Neural cell (in vitro differentiated cells): Measurements from ENCODE around the gene SLC6A11. TPM values are rescaled to one million over a fixed set of nuclear protein-coding genes. Genes with fewer than 3 reads are reported as not detected.

Experiments
- H2AFZ ChIP-seq: fragments of 200-600, 300-800 bp; sonication (generic), shearing (Covaris generic); 2 replicates; pipeline ENCODE4 v1.6.0; 2014; ENCODE audit warnings: low read depth, mild to moderate bottlenecking, antibody characterized with exemption, low read length, moderate library complexity
- H3F3A ChIP-seq: fragments of 200-600 bp; shearing (Covaris generic); 2 replicates; pipeline ENCODE4 v1.6.1; 2016; ENCODE audit warnings: mild to moderate bottlenecking, moderate library complexity, mixed read lengths, antibody characterized with exemption, low read length; ENCODE audit not compliant: insufficient read depth, poor library complexity, severe bottlenecking
- H3K27ac ChIP-seq: fragments of 200-600, 300-800 bp; sonication (generic), shearing (Covaris generic); 2 replicates; pipeline ENCODE4 v1.5.1; 2014; ENCODE audit warnings: mild to moderate bottlenecking, low read length, moderate library complexity
- H3K27me3 ChIP-seq: fragments of 300-800, 200-600 bp; sonication (generic), shearing (Covaris generic); 2 replicates; pipeline ENCODE4 v1.6.0; 2014; ENCODE audit warnings: mild to moderate bottlenecking, low read depth, low read length, moderate library complexity; ENCODE audit not compliant: insufficient read depth
- H3K36me3 ChIP-seq: fragments of 300-800, 200-600 bp; sonication (generic), shearing (Covaris generic); 2 replicates; pipeline ENCODE4 v1.5.1; 2014; ENCODE audit warnings: mild to moderate bottlenecking, antibody characterized with exemption, low read length, moderate library complexity; ENCODE audit not compliant: insufficient read depth
- H3K4me2 ChIP-seq: fragments of 300-800, 200-600 bp; sonication (generic), shearing (Covaris generic); 2 replicates; pipeline ENCODE4 v1.6.0; 2014; ENCODE audit warnings: mild to moderate bottlenecking, low read length
- H3K4me3 ChIP-seq: fragments of 300-800, 200-600 bp; sonication (generic), shearing (Covaris generic); 2 replicates; pipeline ENCODE4 v1.5.1; 2014; ENCODE audit warnings: mild to moderate bottlenecking, low read length, moderate library complexity
- H3K79me2 ChIP-seq: fragments of 200-600 bp; shearing (Covaris generic); replicated peaks from 2 replicates; pipeline ENCODE4 v1.6.0; 2014; ENCODE audit warnings: mild to moderate bottlenecking, low read length, moderate library complexity; ENCODE audit not compliant: insufficient read depth
- H3K9ac ChIP-seq: fragments of 300-800, 200-600 bp; sonication (generic), shearing (Covaris generic); 2 replicates; pipeline ENCODE4 v1.6.1; 2016; ENCODE audit warnings: mild to moderate bottlenecking, low read length, mixed read lengths
- H3K9me2 ChIP-seq: fragments of 200-600 bp; shearing (Covaris generic); 2 replicates; pipeline ENCODE4 v1.6.1; 2016; ENCODE audit warnings: mild to moderate bottlenecking, low read length, mixed read lengths; ENCODE audit not compliant: insufficient read depth
- H3K9me3 ChIP-seq: fragments of 200-600, 300-800 bp; sonication (generic), shearing (Covaris generic); 2 replicates; pipeline ENCODE4 v1.6.1; 2016; ENCODE audit warnings: mild to moderate bottlenecking, mixed run types, low read length, moderate library complexity, mixed read lengths
- H4K20me1 ChIP-seq: fragments of 200-600 bp; shearing (Covaris generic); 2 replicates; pipeline ENCODE4 v1.6.1; 2016; ENCODE audit warnings: mild to moderate bottlenecking, mixed run types; ENCODE audit not compliant: insufficient read depth
- CTCF ChIP-seq: fragments of 450-650 bp; IDR thresholded peaks from 2 replicates; pipeline ENCODE4 v1.5.1; 2014; ENCODE audit warnings: antibody characterized with exemption, mild to moderate bottlenecking, moderate library complexity; ENCODE audit not compliant: poor library complexity, severe bottlenecking
- EP300 ChIP-seq: fragments of 450-650 bp; conservative IDR thresholded peaks from 2 replicates; pipeline ENCODE4 v1.6.1; 2014; ENCODE audit warnings: antibody characterized with exemption, mild to moderate bottlenecking, moderate library complexity; ENCODE audit not compliant: poor library complexity, severe bottlenecking
- EZH2 ChIP-seq: fragments of 200-600, 300-800 bp; shearing (Covaris generic), sonication (generic); IDR thresholded peaks from 2 replicates; pipeline ENCODE4 v1.6.1; 2014; ENCODE audit warnings: antibody characterized with exemption, low read length, borderline replicate concordance, mild to moderate bottlenecking; ENCODE audit not compliant: insufficient read depth, poor library complexity, severe bottlenecking
- MXI1 ChIP-seq: fragments of 450-650 bp; conservative IDR thresholded peaks from 2 replicates; pipeline ENCODE4 v1.6.1; 2014; ENCODE audit warnings: antibody characterized with exemption, mild to moderate bottlenecking; ENCODE audit not compliant: poor library complexity, severe bottlenecking
- POLR2AphosphoS5 ChIP-seq: IDR thresholded peaks from 2 replicates; pipeline ENCODE4 v1.6.1; 2012
- RAD21 ChIP-seq: fragments of 450-650 bp; conservative IDR thresholded peaks from 2 replicates; pipeline ENCODE4 v1.6.1; 2014; ENCODE audit warnings: antibody characterized with exemption, mild to moderate bottlenecking, moderate library complexity
- SMC3 ChIP-seq: fragments of 450-650 bp; conservative IDR thresholded peaks from 2 replicates; pipeline ENCODE4 v1.6.1; 2014; ENCODE audit warnings: antibody characterized with exemption, mild to moderate bottlenecking, moderate library complexity; ENCODE audit not compliant: poor library complexity
- TAF1 ChIP-seq: IDR thresholded peaks from 2 replicates; pipeline ENCODE4 v1.6.1; 2012; ENCODE audit warnings: low read depth
- polyA plus RNA-seq: library from polyadenylated mRNA; depleted of rRNA; stranded (reverse); fragments of >200 nt; gene quantifications from 2 replicates; pipeline ENCODE4 v1.2.3, GENCODE V29; 2014
- TF ChIP-seq, protein P1 (sequence below): IDR thresholded peaks from 2 replicates; pipeline ENCODE4 v1.6.1; 2012; ENCODE audit warnings: borderline replicate concordance

Gene SLC6A11
- polyA plus RNA-seq, 1 donor from 2014 or later = 4.2 TPM

- H3K4me3 ChIP-seq = no peak overlapping the region
- H3K9me2 ChIP-seq = no peaks in the 10 kb centered on the region
- H3K79me2 ChIP-seq = no peaks in the 10 kb centered on the region
- no peaks in the 10 kb centered on the region for H3K9me3 ChIP-seq
- H3K27ac ChIP-seq = no peak overlapping the region
- no peaks in the 10 kb centered on the region for H4K20me1 ChIP-seq
- no peak overlapping the region for H2AFZ ChIP-seq
- no peak overlapping the region for H3K4me2 ChIP-seq
- no peaks in the 10 kb centered on the region for H3F3A ChIP-seq
- H3K27me3 ChIP-seq = no peaks in the 10 kb centered on the region
- TF ChIP-seq POLR2AphosphoS5 = no peak
- TF ChIP-seq SMC3 = no peak
- TF ChIP-seq CTCF = no peak
- no peak for TF ChIP-seq TAF1
- TF ChIP-seq MXI1 = no peak
- TF ChIP-seq, protein P1, sequence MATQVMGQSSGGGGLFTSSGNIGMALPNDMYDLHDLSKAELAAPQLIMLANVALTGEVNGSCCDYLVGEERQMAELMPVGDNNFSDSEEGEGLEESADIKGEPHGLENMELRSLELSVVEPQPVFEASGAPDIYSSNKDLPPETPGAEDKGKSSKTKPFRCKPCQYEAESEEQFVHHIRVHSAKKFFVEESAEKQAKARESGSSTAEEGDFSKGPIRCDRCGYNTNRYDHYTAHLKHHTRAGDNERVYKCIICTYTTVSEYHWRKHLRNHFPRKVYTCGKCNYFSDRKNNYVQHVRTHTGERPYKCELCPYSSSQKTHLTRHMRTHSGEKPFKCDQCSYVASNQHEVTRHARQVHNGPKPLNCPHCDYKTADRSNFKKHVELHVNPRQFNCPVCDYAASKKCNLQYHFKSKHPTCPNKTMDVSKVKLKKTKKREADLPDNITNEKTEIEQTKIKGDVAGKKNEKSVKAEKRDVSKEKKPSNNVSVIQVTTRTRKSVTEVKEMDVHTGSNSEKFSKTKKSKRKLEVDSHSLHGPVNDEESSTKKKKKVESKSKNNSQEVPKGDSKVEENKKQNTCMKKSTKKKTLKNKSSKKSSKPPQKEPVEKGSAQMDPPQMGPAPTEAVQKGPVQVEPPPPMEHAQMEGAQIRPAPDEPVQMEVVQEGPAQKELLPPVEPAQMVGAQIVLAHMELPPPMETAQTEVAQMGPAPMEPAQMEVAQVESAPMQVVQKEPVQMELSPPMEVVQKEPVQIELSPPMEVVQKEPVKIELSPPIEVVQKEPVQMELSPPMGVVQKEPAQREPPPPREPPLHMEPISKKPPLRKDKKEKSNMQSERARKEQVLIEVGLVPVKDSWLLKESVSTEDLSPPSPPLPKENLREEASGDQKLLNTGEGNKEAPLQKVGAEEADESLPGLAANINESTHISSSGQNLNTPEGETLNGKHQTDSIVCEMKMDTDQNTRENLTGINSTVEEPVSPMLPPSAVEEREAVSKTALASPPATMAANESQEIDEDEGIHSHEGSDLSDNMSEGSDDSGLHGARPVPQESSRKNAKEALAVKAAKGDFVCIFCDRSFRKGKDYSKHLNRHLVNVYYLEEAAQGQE = no peak
- TF ChIP-seq EZH2 = no peak
- TF ChIP-seq RAD21 = no peak
- no peak for TF ChIP-seq EP300
- no peak overlapping the region for H3K9ac ChIP-seq
- H3K36me3 ChIP-seq = no peaks in the 10 kb centered on the region
Measured at GRCh38 chr3:10919636-10920035, 103.6 kb downstream of the SLC6A11 start.

- no peaks in the 10 kb centered on the region for H3K9me2 ChIP-seq
- no peak overlapping the region for H3K9ac ChIP-seq
- H3K4me3 ChIP-seq = no peak overlapping the region
- no peaks in the 10 kb centered on the region for H3K27me3 ChIP-seq
- no peak overlapping the region for H3K27ac ChIP-seq
- no peaks in the 10 kb centered on the region for H3F3A ChIP-seq
- TF ChIP-seq CTCF = no peak
- no peak for TF ChIP-seq EP300
- no peak for TF ChIP-seq POLR2AphosphoS5
- TF ChIP-seq EZH2 = no peak
- TF ChIP-seq, protein P1 = no peak
- TF ChIP-seq RAD21 = no peak
- no peak for TF ChIP-seq SMC3
- TF ChIP-seq MXI1 = no peak
- no peak for TF ChIP-seq TAF1
- no peaks in the 10 kb centered on the region for H3K79me2 ChIP-seq
- no peak overlapping the region for H3K4me2 ChIP-seq
- H2AFZ ChIP-seq = no peak overlapping the region
- no peaks in the 10 kb centered on the region for H3K9me3 ChIP-seq
- H4K20me1 ChIP-seq = no peaks in the 10 kb centered on the region
- H3K36me3 ChIP-seq = no peaks in the 10 kb centered on the region
Measured at GRCh38 chr3:10925436-10926255, 109.6 kb downstream of the SLC6A11 start.
